K562 (cell line): Measurements from ENCODE around the gene CAPN8. TPM values are rescaled to one million over a fixed set of nuclear protein-coding genes. Genes with fewer than 3 reads are reported as not detected.

Experiments used
- ATAC-seq: fragments of 200-7000 bp; cut with Tn5 transposase; 3 replicates; pipeline ENCODE4 v1.9.1; 2020; ENCODE audit warnings: moderate library complexity
- BruUV-seq: library from RNA; stranded (reverse); fragments of 400-500 nt; replicated peaks from 2 replicates; lab custom pipeline; 2021; lab: Mats Ljungman, UMichigan
- CTCF ChIA-PET: fragments of 300-600 bp; formaldehyde crosslinking; extraction: SDS; loops from one replicate; lab custom pipeline; 2021; ENCODE audit warnings: low intra/inter-chr PET ratio; lab: Yijun Ruan, JAX
- POLR2A ChIA-PET: fragments of 300-600, 350-650 bp; sonication (Branson Sonifier 250); formaldehyde crosslinking; extraction: SDS; loops from one replicate; lab custom pipeline; 2021; ENCODE audit warnings: antibody characterized with exemption, inconsistent platforms; lab: Yijun Ruan, JAX
- DNase-seq, 4 experiments: peaks; one replicate each; pipeline versions ENCODE4 v3.0.0 to v3.0.0-alpha.2; 2011 to 2018; ENCODE audit warnings: low spot score in 3 of 4, mixed read lengths in 3 of 4; ENCODE audit errors: extremely low read depth in 1 of 4
- FAIRE-seq: peaks from 2 replicates; lab custom pipeline; 2011; peaks lifted over from hg19 to GRCh38; lab: Jason Lieb, UNC
- H2AFZ ChIP-seq: 2 replicates; pipeline ENCODE4 v1.6.0; 2011; ENCODE audit warnings: low read depth, low read length, control low read depth, inconsistent platforms
- H3K27ac ChIP-seq: fragments of 200-600 bp; 3 replicates; pipeline ENCODE4 v1.8.0; 2011; ENCODE audit warnings: low read depth, mild to moderate bottlenecking, control low read depth, inconsistent platforms, low read length, moderate library complexity, mixed read lengths; ENCODE audit errors: extremely low read depth
- H3K27me3 ChIP-seq, 2 experiments: fragments of 300-600 bp in 1 of 2; 2 replicates in 1 of 2; 3 replicates in 1 of 2; pipeline versions ENCODE4 v1.6.0 to v1.8.0; 2011; ENCODE audit warnings: inconsistent platforms in 2 of 2, low read length in 2 of 2, mild to moderate bottlenecking in 1 of 2, mixed read lengths in 1 of 2, moderate library complexity in 1 of 2; ENCODE audit not compliant: control insufficient read depth in 2 of 2, insufficient read depth in 2 of 2
- H3K36me3 ChIP-seq: fragments of 300-600 bp; 3 replicates; pipeline ENCODE4 v1.8.0; 2011; ENCODE audit warnings: mild to moderate bottlenecking, low read length, inconsistent platforms; ENCODE audit not compliant: control insufficient read depth, insufficient read depth
- H3K4me1 ChIP-seq, 2 experiments: fragments of 200-600 bp in 1 of 2; replicated peaks in 1 of 2; 2 replicates in 1 of 2; 3 replicates in 1 of 2; pipeline versions ENCODE4 v1.5.1 to v1.8.0; 2011; ENCODE audit warnings: inconsistent platforms in 2 of 2, low read length in 2 of 2, mild to moderate bottlenecking in 1 of 2, mixed read lengths in 1 of 2, moderate library complexity in 1 of 2; ENCODE audit not compliant: control insufficient read depth in 2 of 2, insufficient read depth in 2 of 2
- H3K4me2 ChIP-seq: 2 replicates; pipeline ENCODE4 v1.6.1; 2011; ENCODE audit warnings: low read length, control low read depth, inconsistent platforms, mixed read lengths; ENCODE audit not compliant: insufficient read depth
- H3K4me3 ChIP-seq: fragments of 200-600 bp; sonication (generic), shearing (Covaris generic); 2 replicates; pipeline ENCODE4 v1.5.1; 2016; ENCODE audit warnings: control low read depth, inconsistent platforms
- H3K79me2 ChIP-seq: fragments of 200-600 bp; 3 replicates; pipeline ENCODE4 v1.8.0; 2011; ENCODE audit warnings: low read length, inconsistent platforms; ENCODE audit not compliant: control insufficient read depth, insufficient read depth
- H3K9ac ChIP-seq, 2 experiments: 2 replicates each; pipeline versions ENCODE4 v1.6.0 to v1.6.1; 2011; ENCODE audit warnings: low read depth in 2 of 2, low read length in 2 of 2, control low read depth in 1 of 2, inconsistent platforms in 1 of 2, mild to moderate bottlenecking in 1 of 2, mixed read lengths in 1 of 2; ENCODE audit not compliant: insufficient read depth in 1 of 2
- H3K9me1 ChIP-seq: one replicate; pipeline ENCODE4 v1.6.0; 2011; ENCODE audit warnings: inconsistent platforms, mild to moderate bottlenecking, low read length, moderate library complexity; ENCODE audit not compliant: control insufficient read depth, insufficient read depth
- H3K9me3 ChIP-seq: replicated peaks from 2 replicates; pipeline ENCODE4 v1.5.1; 2011; ENCODE audit warnings: low read depth, low read length, inconsistent platforms; ENCODE audit not compliant: control insufficient read depth, insufficient read depth
- H4K20me1 ChIP-seq: replicated peaks from 2 replicates; pipeline ENCODE4 v1.6.1; 2011; ENCODE audit warnings: low read length, inconsistent platforms, mixed read lengths; ENCODE audit not compliant: control insufficient read depth, insufficient read depth
- ATF3 ChIP-seq, 2 experiments: fragments of 450-650 bp in 1 of 2; sonication (generic) in 1 of 2; formaldehyde crosslinking in 1 of 2; IDR thresholded peaks in 1 of 2; conservative IDR thresholded peaks in 1 of 2; 2 replicates each; pipeline versions ENCODE4 v1.6.1 to v1.8.1; 2016 to 2023; ENCODE audit warnings: mild to moderate bottlenecking in 2 of 2, moderate library complexity in 2 of 2, inconsistent platforms in 1 of 2, missing genetic modification reagents in 1 of 2
- CEBPG ChIP-seq, 3 experiments: fragments of 200-800 bp in 1 of 3; sonication (Bioruptor generic) in 1 of 3; sonication (generic) in 1 of 3; formaldehyde crosslinking in 1 of 3; IDR thresholded peaks in 2 of 3; conservative IDR thresholded peaks in 1 of 3; 2 replicates each; pipeline versions ENCODE4 v1.6.1 to v1.8.0; 2016 to 2022; ENCODE audit warnings: missing compliant biosample characterization in 2 of 3, missing genetic modification characterization in 2 of 3, mild to moderate bottlenecking in 1 of 3, missing genetic modification reagents in 1 of 3
- DPF2 ChIP-seq: fragments of 450-650 bp; IDR thresholded peaks from 2 replicates; pipeline ENCODE4 v1.6.1; 2016
- FOSL1 ChIP-seq: fragments of 200-800 bp; sonication (Bioruptor generic); conservative IDR thresholded peaks from 2 replicates; pipeline ENCODE4 v1.6.1; 2016; ENCODE audit warnings: missing genetic modification characterization, missing compliant biosample characterization
- FOXK2 ChIP-seq, 2 experiments: fragments of 450-650 bp; IDR thresholded peaks in 1 of 2; conservative IDR thresholded peaks in 1 of 2; 2 replicates each; pipeline ENCODE4 v1.6.1; 2016; ENCODE audit warnings: low read depth in 2 of 2, mild to moderate bottlenecking in 1 of 2
- IRF9 ChIP-seq: fragments of 450-650 bp; IDR thresholded peaks from 2 replicates; pipeline ENCODE4 v1.6.1; 2016; ENCODE audit warnings: missing biosample characterization, missing genetic modification characterization
- JUNB ChIP-seq: fragments of 450-650 bp; formaldehyde crosslinking; conservative IDR thresholded peaks from 2 replicates; pipeline ENCODE4 v1.4.0; 2020; ENCODE audit warnings: mild to moderate bottlenecking
- JUND ChIP-seq, 2 experiments: IDR thresholded peaks; 2 replicates in 1 of 2; 3 replicates in 1 of 2; pipeline ENCODE4 v1.6.1; 2011; ENCODE audit warnings: borderline replicate concordance in 2 of 2, low read depth in 2 of 2, low read length in 2 of 2, improper control_type of control experiment in 1 of 2, missing biosample characterization in 1 of 2, missing genetic modification characterization in 1 of 2, missing genetic modification reagents in 1 of 2
- MAFG ChIP-seq: fragments of 450-650 bp; conservative IDR thresholded peaks from 2 replicates; pipeline ENCODE4 v1.6.1; 2016; ENCODE audit warnings: missing genetic modification characterization, missing compliant biosample characterization
- NCOA1 ChIP-seq: fragments of 450-650 bp; IDR thresholded peaks from 2 replicates; pipeline ENCODE4 v1.6.1; 2016; ENCODE audit warnings: low read depth
- RNF219 ChIP-seq: fragments of 250-450 bp; sonication (Bioruptor Pico); IDR thresholded peaks from 2 replicates; pipeline ENCODE4 v1.5.0; 2022; ENCODE audit warnings: mild to moderate bottlenecking
- SMARCA4 ChIP-seq: fragments of 450-650 bp; IDR thresholded peaks from 2 replicates; pipeline ENCODE4 v1.6.1; 2016
- ZNF512 ChIP-seq: IDR thresholded peaks from 2 replicates; pipeline ENCODE4 v1.6.1; 2016; ENCODE audit warnings: missing genetic modification characterization, missing compliant biosample characterization
- ZNF707 ChIP-seq: fragments of 250-450 bp; sonication (Bioruptor Pico); conservative IDR thresholded peaks from 2 replicates; pipeline ENCODE4 v1.8.0; 2022; ENCODE audit warnings: inconsistent platforms, mild to moderate bottlenecking, moderate library complexity
- WGBS: fragments of 100-300 bp; shearing (Covaris generic); methylation state at CpG from one replicate; pipeline ENCODE4 v1.1.6; 2016; ENCODE audit warnings: low coverage, mixed read lengths; ENCODE audit not compliant: insufficient coverage; ENCODE audit errors: missing lambda C conversion rate; 5-methylcytosine and 5-hydroxymethylcytosine counted together
- in situ Hi-C: fragments of 300-500 bp; cut with MboI; formaldehyde crosslinking; loops from 4 replicates; pipeline ENCODE4 v1.15.0; 2018; ENCODE audit warnings: inconsistent platforms, mixed read lengths
- intact Hi-C: fragments of 100-400 bp; cut with micrococcal nuclease; formaldehyde crosslinking; loops from 2 replicates; pipeline ENCODE4 v1.14.2; 2022
- polyA plus RNA-seq, 8 experiments: library from polyadenylated mRNA; depleted of rRNA in 4 of 8; stranded (reverse) in 5 of 8; unstranded in 3 of 8; fragments of >200 nt; fragmentation: Nextera tagmentation in 2 of 8; fragmentation: Illumina TruSeq in 1 of 8; extraction: Ambion mirVana in 2 of 8; extraction: Trizol in 1 of 8; gene quantifications; 2 replicates each; pipeline versions ENCODE4 v1.2.1 to v1.2.3, GENCODE V29; 2011 to 2014; ENCODE audit warnings: inconsistent platforms in 1 of 8, missing spikeins in 1 of 8
- total RNA-seq, 7 experiments: library from RNA; depleted of rRNA in 6 of 7; stranded (reverse); fragments of >200 nt in 6 of 7; fragmentation: Illumina TruSeq in 2 of 7; extraction: Trizol in 2 of 7; gene quantifications; 2 replicates each; pipeline versions ENCODE4 v1.2.1 to v1.2.3, GENCODE V29; 2011 to 2021; ENCODE audit warnings: low replicate concordance in 1 of 7

The CAPN8 gene
- total and polyA plus RNA-seq, 9 of the 15 experiments (the other 6 are each of a cell fraction or from before 2014, with no cell fraction given): 0.06 TPM; not detected in 8

- BruUV-seq: no TSS peak
- FAIRE-seq (no peak), DNase-seq (no peak), ATAC-seq (peak; percentile 39; the same call in 1 of the 3 replicates)
- no peaks in the 10 kb centered on the region for H4K20me1 ChIP-seq
- WGBS: 0% methylated on average over 3 of the region's 3 CpGs
- CTCF ChIA-PET: no interaction called here
- intact Hi-C loops: no loop called here
- no peaks in the 10 kb centered on the region for H3K9me1 ChIP-seq
- H2AFZ ChIP-seq: no peak overlapping the region
- no peak overlapping the region for H3K4me3 ChIP-seq
- H3K79me2 ChIP-seq: no peaks in the 10 kb centered on the region
- H3K27ac ChIP-seq: no peak overlapping the region
- no peaks in the 10 kb centered on the region for H3K4me1 ChIP-seq
- H3K27me3 ChIP-seq: peaks cover 4 to 45% of the 10 kb centered on the region in 2 experiments; a peak in 4 of 5 replicates
- no peaks in the 10 kb centered on the region for H3K36me3 ChIP-seq
- no peak overlapping the region for H3K4me2 ChIP-seq
- POLR2A ChIA-PET: no interaction called here
- in situ Hi-C loops: loop anchor here (10.0 to 25.0 kb wide), 2 partner anchors 113 to 880 kb away; no protein-coding TSS in a partner anchor
- no peaks in the 10 kb centered on the region for H3K9me3 ChIP-seq
- no peak overlapping the region for H3K9ac ChIP-seq
- TF ChIP-seq NCOA1 (no peak), JUNB (CRISPR knock-in tag) (no peak), FOXK2 (conservative IDR thresholded peaks at IDR 0.05 in 1 of 2, IDR thresholded peaks at IDR 0.05 in 1 of 2; ENCODE audit: low read depth in 2 of 2) (no peak), ZNF512 (tag) (no peak), CEBPG (CRISPR knock-in tag; IDR thresholded peaks at IDR 0.05) (0 out of 2 replicates have a peak, but pooled peaks have one; percentile 30), CEBPG (tag; conservative IDR thresholded peaks at IDR 0.05 in 1 of 2, IDR thresholded peaks at IDR 0.05 in 1 of 2) (0 out of 4 replicates have a peak, but pooled peaks of 1 of the 2 experiments have one; percentile 55), JUND (IDR thresholded peaks at IDR 0.05; ENCODE audit: borderline replicate concordance, low read depth, low read length) (peak; percentile 37; the same call in 1 of the 2 replicates), JUND (tag; IDR thresholded peaks at IDR 0.05; ENCODE audit: borderline replicate concordance, low read depth, low read length) (no peak), ZNF707 (no peak), IRF9 (tag) (0 out of 2 replicates have a peak, but pooled peaks have one; percentile 33), ATF3 (IDR thresholded peaks at IDR 0.05) (peak; percentile 65), ATF3 (CRISPR knock-in tag; conservative IDR thresholded peaks at IDR 0.05) (no peak), MAFG (no peak), DPF2 (0 out of 2 replicates have a peak, but pooled peaks have one; percentile 18), FOSL1 (tag) (peak; percentile 72), RNF219 (CRISPR knock-in tag) (no peak), SMARCA4 (peak; percentile 39; the same call in 1 of the 2 replicates)
These were observed 2.1 kb upstream of the CAPN8 start for GRCh38 chr1:223667484-223668182.
